HL-60 (cell line): ENCODE data around the gene COPB1.

Experiments
- DNase-seq, 2 experiments: peaks; one replicate each; pipeline ENCODE4 v3.0.0-alpha.2; 2010 to 2020; ENCODE audit warnings: low read depth in 1 of 2, low spot score in 1 of 2
- H3K27ac ChIP-seq: fragments of 250-450 bp; sonication (Bioruptor Pico); replicated peaks from 2 replicates; pipeline ENCODE4 v1.5.1; 2020; ENCODE audit warnings: mild to moderate bottlenecking, moderate library complexity
- H3K27me3 ChIP-seq: fragments of 250-450 bp; sonication (Bioruptor Pico); 2 replicates; pipeline ENCODE4 v1.5.1; 2021; ENCODE audit warnings: mild to moderate bottlenecking, moderate library complexity; ENCODE audit not compliant: insufficient read depth, poor library complexity, severe bottlenecking
- H3K4me3 ChIP-seq: replicated peaks from 2 replicates; pipeline ENCODE4 v1.5.1; 2011; ENCODE audit warnings: mild to moderate bottlenecking, control low read depth, low read length; ENCODE audit not compliant: insufficient read depth
- CTCF ChIP-seq: IDR thresholded peaks from one replicate; pipeline ENCODE4 v1.5.1; 2011; ENCODE audit warnings: low read length, control low read depth, inconsistent platforms; ENCODE audit not compliant: insufficient read depth
- GABPA ChIP-seq: IDR thresholded peaks from 2 replicates; pipeline ENCODE4 v1.6.1; 2012; ENCODE audit warnings: low read depth
- POLR2AphosphoS5 ChIP-seq: IDR thresholded peaks from 2 replicates; pipeline ENCODE4 v1.6.1; 2012; ENCODE audit warnings: low read depth
- REST ChIP-seq: IDR thresholded peaks from 2 replicates; pipeline ENCODE4 v1.6.1; 2012; ENCODE audit warnings: low read depth; ENCODE audit not compliant: insufficient replicate concordance
- SPI1 ChIP-seq: IDR thresholded peaks from 2 replicates; pipeline ENCODE4 v1.6.1; 2012; ENCODE audit warnings: low read depth, mild to moderate bottlenecking, borderline replicate concordance
- long read RNA-seq: library from polyadenylated mRNA; unstranded; transcript quantifications from one replicate; pipeline ENCODE4 v2.0.0, GENCODE V29; 2020

The COPB1 gene
- long read RNA-seq, transcript COPB1-202 (22 exons, 3,382 nt) = major isoform, 223 of 526 reads
- long read RNA-seq, transcript COPB1-201 (22 exons, 3,481 nt) = minor isoform, 13 of 526 reads
- long read RNA-seq, partial matches to known transcripts = 155 of 526 reads
- long read RNA-seq, other reads (novel, unspliced or antisense) = 133 of 526 reads

GRCh38 chr11:14499560-14500180 lies at the start of gene COPB1:
Gene COPB1, minus strand, starts transcription at chr11:14499811. Its CDS starts 883 bp downstream, at chr11:14498928.
- H3K27ac ChIP-seq = peak within 1 kb of the TSS; percentile 90
- DNase-seq = peak; percentile 84 to 96
- peak; percentile 7; the same call in 1 of the 2 replicates for TF ChIP-seq SPI1
- TF ChIP-seq CTCF = no peak
- peak; percentile 93 for TF ChIP-seq POLR2AphosphoS5
- H3K4me3 ChIP-seq = peak within 1 kb of the TSS; percentile 87
- H3K27me3 ChIP-seq = no peaks in the 10 kb centered on the region

- Histone ChIP-seq H3K4me3 (no peak overlapping the region), H3K27ac (no peak overlapping the region), H3K27me3 (no peaks in the 10 kb centered on the region)
- DNase-seq = no peak
- no peak for TF ChIP-seq POLR2AphosphoS5
- no peak for TF ChIP-seq REST
- TF ChIP-seq SPI1 = no peak
- TF ChIP-seq CTCF = no peak
- no peak for TF ChIP-seq GABPA
These were observed 47.8 kb upstream of the COPB1 start for GRCh38 chr11:14547440-14547839.

- Histone ChIP-seq H3K27ac (no peak overlapping the region), H3K27me3 (no peaks in the 10 kb centered on the region), H3K4me3 (no peak overlapping the region)
- no peak for DNase-seq
- TF ChIP-seq REST (no peak), CTCF (no peak), GABPA (no peak), SPI1 (no peak), POLR2AphosphoS5 (no peak)
These were observed 47.1 kb upstream of the COPB1 start for GRCh38 chr11:14546672-14547071.

- peak overlapping the region; percentile 78 for H3K27ac ChIP-seq
- DNase-seq = peak; percentile 64 to 82
- peak; percentile 29; the same call in 1 of the 2 replicates for TF ChIP-seq SPI1
- no peak for TF ChIP-seq REST
- peak; percentile 33; the same call in 1 of the 2 replicates for TF ChIP-seq GABPA
- no peaks in the 10 kb centered on the region for H3K27me3 ChIP-seq
- no peak overlapping the region for H3K4me3 ChIP-seq
These were observed 45.0 kb upstream of the COPB1 start for GRCh38 chr11:14544611-14545010.
